GM19239 (cell line): ENCODE data around the gene SLC44A4.
"Not testable (repeated sequence)": the region's sequence is repeated elsewhere in the genome, so short reads cannot be mapped to it uniquely, and the experiment has no call there.

Experiments
- DNase-seq: peaks from one replicate; pipeline ENCODE4 v3.0.0; 2011; ENCODE audit warnings: low spot score; ENCODE audit not compliant: insufficient read length
- FAIRE-seq: peaks from 2 replicates; lab custom pipeline; 2011; peaks lifted over from hg19 to GRCh38; lab: Jason Lieb, UNC

SLC44A4 gene

DNA sequence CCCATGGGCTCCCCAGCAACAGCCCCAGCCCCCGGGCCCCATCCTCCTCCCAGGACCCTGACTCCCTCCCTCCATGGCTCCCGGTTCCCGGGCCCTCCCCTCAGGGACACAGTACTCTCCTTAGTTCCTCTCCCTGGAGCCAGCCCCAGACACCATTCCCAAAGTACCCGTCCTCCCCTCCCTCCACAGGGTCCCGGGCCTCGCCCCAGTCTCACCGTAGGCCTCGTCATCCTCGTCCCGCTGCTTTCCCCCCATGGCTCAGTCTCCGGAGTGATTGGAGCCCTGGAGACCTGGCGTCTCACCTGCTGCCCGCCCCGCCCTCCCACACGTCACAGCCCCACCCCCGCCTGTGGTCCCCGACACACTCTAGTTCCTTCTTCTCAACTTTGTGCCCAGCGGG lies at the start of gene SLC44A4:
SLC44A4 (minus strand) TSS at position 272 of the 400 bp plus-strand sequence; CDS start at position 255, 17 bp downstream.
- no peak for DNase-seq
- no peak for FAIRE-seq

DNA sequence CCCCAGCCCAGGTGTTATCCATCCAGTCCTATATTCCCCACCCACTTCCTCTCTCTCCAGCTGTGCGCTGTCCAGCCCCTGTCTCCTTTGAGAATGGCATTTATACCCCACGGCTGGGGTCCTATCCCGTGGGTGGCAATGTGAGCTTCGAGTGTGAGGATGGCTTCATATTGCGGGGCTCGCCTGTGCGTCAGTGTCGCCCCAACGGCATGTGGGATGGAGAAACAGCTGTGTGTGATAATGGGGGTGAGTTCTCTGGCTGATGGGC lies 49.8 kb upstream of the SLC44A4 start:
- DNase-seq (no peak), FAIRE-seq (no peak)

DNA sequence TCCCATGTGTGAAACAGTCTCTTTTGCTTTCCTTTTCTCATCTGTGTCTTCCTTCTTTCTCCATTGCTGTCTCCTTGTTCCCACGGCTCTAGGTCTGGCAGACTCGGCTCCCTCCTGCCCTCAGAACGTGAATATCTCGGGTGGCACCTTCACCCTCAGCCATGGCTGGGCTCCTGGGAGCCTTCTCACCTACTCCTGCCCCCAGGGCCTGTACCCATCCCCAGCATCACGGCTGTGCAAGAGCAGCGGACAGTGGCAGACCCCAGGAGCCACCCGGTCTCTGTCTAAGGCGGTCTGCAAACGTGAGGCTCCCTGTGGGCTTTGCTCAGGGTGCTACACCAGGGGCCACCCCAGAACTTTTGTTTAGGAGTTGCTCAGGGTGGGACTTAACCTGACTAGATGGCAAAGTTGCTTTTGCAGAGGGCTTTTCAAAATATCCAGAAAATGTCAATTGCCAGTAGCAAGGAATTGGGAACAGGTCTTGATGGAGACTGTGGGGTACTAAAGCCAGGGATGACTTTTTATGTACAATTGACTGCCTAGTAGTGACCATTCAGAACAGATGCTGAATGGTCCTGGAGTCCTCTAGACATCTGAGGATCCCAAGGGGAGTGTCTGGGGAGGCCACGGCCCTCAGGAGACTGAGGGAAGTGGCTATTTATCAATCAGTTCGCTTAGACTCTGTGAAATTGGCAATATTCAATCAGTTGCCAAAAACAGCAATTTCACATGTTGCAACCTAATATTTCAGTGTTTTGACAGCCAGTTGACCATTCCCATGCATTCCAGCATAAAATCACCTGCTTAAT lies 49.3 kb upstream of the SLC44A4 start:
- FAIRE-seq (no peak), DNase-seq (no peak)

DNA sequence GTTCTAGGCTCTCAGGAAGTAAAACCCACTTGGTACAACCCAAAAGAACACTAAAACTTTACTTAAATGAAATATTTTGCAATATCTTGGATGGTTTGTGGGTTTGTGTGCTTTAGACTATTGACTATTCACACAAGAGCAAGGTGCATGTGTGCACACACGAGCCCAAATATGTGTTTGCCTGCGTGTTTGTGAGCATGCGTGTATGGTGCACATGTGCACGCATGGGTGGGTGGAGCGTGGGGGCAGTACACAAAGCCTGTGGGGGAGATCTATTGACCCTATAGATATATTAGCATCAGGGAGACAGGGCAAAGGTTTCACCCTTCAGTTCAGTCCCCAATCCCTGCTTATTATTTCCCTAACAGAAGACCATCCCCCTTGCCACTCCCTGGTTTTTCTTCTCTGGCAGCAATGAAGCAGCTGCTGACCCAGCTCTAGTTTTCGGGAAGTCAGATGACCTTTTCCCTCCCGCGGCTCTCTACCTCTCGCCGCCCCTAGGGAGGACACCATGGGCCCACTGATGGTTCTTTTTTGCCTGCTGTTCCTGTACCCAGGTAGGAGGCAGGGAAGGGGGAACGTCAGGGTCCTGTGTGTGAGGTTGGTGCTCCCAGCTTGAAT lies 48.6 kb upstream of the SLC44A4 start, which contains the start of gene C2:
C2 (plus strand) TSS at position 476 of the 621 bp plus-strand sequence; CDS start at position 512, 36 bp downstream.
- no peak for FAIRE-seq
- DNase-seq = no peak

DNA sequence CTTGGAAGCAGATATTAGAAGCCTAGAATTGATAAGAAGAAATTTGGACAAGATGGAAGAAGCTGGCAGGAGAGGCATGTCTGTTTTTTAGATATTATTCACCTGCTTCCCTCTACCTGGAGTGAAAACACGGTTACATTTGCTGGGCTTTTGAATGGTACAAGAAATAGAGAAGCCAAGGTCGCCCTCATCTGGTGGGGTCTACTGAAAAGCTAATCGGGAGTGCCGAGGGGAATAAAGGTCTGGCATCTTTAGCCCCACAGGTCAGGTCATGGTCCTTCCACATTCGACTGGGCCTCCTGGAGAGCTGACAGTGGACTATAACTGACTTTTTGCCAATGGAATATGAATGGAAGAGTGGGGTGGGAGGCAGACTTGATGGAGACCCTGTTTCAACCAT lies 44.1 kb upstream of the SLC44A4 start:
- FAIRE-seq = no peak
- no peak for DNase-seq

DNA sequence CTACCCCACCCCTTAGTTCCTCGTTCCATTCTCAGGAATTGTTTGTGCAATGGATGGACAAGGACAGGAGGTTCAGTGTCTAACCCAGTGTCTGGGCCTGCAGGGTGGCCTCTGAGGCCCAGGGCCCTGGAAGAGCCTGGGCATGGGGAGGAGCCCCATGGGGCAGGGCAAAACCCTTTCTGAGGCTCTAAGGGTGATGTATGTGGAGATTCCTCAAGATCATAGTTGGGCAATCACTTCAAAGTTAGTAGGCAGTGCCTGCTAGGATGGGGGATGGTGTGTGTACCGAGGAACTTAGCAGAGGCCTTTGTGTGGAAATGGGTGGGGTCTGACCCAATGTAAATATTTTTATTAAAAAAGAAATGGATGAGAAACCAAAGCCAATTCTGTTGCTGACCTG lies 42.0 kb upstream of the SLC44A4 start:
- DNase-seq = no peak

DNA sequence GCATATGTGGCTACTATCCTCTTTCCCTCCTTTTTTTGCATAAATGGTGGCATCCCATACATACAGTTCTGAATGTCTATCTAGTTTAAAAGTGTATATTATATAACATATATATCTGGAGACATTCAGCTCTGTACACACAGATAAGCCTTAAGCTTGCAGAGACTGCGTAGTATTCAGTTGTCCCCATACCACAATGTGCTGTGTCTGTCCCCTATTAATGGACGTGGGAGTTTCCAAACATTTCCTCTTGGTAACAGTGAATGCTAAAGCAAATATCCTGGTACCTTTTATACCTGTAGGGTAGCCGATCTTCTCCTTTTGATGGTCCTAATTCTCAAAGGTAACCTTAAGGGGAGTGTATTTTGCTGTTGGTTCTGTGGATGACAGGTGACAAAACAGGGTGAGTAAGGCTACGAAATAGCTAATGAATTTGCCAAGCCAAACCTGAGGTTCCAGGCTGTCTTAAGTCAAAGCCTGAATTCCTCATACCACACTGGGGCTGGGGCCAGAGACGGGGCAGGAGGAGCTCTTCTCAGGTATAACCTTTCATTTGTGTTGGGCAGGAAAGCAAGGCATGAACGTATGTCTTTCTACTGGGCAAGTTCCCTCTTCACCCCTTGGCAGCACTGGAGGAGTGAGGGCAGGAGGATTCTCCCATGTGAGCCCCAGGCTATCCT lies 41.0 kb upstream of the SLC44A4 start:
- FAIRE-seq (no peak), DNase-seq (no peak)

More for the DNA sequence above, 42.0 kb upstream of the SLC44A4 start:
- FAIRE-seq = no peak

DNA sequence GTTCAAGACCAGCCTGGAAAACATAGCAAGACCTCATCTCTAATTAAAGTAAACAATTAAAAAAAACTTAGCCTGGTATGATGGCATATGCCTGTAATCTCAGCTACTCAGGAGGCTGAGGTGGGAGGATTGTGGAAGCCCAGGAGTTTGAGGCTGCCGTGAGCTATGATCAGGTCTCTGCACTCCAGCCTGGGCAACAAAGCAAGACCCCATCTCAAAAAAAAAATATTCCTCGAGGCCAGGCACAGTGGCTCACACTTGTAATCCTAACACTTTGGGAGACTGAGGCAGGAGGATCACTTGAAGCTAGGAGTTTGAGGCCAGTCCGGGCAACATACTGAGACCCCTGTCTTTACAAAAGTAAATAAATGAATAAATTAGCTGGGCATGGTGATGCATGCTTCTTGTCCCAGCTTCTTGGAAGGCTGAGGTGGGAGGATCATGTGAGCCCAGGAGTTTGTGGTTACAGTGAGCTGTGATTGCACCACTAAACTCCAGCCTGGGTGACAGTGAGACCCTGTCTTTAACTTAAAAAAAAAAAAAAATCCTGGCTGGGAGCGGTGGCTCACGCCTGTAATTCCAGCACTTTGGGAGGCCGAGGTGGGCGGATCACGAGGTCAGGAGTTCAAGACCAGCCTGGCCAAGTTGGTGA lies 39.4 kb upstream of the SLC44A4 start:
- FAIRE-seq (no peak), DNase-seq (no peak)

DNA sequence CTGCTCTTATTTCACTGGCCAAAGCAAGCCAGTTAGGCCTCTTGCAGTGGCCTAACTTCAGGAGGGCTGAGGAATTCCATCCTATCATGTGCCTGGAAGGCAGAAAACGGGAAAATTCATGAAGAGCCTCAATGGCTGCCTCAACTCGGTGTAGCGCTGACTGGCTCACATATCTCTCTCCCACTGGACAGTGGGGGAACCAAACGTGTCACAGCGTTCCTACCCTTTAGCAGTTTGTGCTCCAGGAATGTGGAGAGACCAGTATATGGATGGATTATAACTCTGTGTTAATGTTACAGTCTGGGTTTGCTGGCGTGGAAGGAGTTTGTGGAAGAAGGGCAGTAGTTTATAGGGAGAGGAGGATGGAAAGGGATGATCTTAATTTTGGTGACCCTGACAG lies 37.0 kb upstream of the SLC44A4 start:
- FAIRE-seq (no peak), DNase-seq (no peak)

DNA sequence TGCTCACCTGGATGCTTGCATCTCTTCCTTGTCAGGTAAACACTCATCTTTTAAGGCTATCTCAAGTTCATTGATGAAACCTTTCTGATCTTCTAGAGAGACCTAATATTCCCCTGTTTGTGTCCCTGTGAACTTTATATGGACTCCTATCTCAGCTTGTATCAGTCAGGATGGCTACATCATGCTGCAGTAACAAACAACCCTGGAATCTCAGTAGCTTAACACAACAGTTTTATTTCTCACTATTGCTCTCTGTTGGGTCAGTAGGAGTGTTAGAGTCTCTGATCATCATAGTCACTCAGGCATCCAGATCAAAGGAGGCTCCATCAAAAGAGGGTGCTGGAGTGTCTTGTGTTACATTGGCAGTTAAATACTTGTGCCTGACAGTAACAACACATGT lies 36.6 kb upstream of the SLC44A4 start:
- no peak for DNase-seq
- no peak for FAIRE-seq

DNA sequence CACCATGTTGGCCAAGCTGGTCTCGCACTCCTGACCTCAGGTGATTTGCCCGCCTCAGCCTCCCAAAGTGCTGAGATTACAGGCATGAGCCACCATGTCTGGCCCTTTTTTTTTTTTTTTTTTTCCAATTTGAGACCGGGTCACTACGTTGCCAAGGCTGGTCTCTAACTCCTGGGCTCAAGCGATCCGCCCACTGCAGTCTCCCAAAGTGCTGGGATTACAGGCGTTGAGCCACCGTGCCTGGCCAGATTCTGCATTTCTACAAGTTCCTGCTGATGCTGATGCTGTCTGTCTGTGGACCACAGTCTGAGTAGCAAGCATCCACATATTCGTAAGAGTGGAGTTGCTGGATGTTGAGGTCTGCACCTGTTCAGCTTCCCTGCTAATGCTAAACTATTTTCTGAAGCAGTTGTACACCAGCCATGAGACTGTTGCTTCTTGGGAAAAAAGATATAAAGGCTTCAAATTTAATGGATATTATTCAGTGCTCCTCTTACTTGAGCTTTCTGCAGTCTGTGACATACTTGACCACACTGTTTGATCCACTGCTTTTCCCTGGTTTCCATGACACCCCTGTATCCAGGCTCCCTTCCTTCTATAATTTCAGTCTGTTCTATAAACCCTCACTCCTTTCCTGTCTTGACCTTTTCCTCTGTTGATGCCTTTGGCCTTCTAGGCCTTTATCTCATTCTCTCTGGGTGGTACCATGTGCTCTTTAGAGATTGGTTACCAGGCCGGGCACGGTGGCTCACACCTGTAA lies 33.2 kb upstream of the SLC44A4 start:
- FAIRE-seq (no peak), DNase-seq (no peak)

DNA sequence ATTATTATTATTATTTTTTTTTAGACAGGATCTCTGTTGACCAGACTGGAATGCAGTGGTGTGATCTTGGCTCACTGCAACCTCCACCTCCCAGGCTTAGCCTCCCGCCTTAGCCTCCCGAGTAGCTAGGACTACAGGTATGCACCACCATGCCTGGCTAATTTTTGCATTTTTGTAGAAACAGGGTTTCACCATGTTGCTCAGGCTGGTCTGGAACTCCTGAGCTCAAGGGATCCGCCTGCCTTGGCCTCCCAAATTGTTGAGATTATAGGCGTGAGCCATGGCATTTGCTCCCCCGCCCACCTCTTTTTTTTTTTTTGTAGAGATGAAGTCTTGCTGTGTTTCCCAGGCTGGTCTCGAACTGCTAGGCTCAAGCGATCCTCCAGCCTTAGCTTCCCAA lies 30.5 kb upstream of the SLC44A4 start:
- not testable (repeated sequence) for DNase-seq, FAIRE-seq

DNA sequence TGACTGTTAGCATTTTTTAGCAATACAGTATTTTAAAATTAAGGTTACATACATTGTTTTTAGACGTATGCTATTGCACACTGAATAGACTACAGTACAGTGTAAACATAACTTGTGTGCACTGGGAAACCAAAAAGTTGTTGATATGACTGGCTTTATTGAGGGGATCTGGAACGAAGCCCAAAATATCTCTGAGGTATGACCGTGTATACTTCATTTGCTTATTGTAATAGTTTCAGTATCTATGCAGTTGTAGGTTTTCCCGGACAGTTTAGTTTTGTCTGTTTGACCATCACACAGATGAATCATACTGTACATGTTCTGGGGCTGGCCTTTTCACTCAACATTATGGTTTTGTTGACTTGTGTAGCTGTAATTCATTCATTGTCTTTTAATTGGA lies 30.0 kb upstream of the SLC44A4 start:
- DNase-seq (no peak), FAIRE-seq (no peak)

DNA sequence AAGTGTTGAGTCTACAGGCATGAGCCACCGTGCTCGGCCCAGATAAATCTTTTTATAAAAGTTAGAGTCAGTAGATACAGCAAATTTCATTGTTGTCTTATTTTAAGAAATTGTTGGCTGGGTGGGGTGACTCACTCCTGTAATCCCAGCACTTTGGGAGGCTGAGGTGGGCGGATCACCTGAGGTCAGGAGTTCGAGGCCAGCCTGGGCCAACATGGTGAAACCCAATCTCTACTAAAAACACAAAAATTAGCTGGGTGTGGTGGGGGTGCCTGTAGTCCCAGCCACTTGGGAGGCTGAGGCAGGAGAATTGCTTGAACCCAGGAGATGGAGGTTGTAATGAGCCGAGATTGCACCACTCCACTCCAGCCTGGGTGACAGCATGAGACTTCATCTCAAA lies 29.5 kb upstream of the SLC44A4 start:
- not testable (repeated sequence) for DNase-seq, FAIRE-seq

DNA sequence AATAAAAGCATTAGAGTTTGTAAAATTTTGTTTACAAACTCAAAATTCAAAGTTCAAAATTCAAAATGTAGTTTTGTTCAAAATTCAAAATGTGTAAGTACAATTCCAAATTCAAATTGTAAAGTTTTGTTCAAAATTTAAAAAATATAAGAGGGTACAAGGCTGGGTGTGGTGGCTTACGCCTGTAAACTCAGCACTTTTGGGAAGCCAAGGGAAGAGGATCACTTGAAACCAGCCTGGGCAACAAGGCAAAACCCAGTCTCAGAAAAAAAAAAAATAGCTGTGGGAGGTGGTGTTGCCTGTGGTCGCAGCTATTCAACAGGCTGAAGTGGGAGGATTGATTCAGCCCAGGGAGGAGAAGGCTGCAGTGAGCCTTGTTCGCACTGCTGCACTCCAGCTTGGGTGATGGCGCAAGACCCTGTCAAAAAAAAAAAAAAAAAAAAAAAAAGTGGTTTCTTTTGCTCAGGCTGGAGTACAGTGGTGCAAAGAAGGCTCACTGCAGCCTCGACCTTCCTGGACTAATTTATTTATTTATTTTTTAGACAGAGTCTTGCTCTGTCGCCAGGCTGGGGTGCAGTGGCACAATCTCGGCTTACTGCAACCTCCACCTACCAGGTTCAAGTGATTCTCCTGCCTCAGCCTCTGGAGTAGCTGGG lies 28.5 kb upstream of the SLC44A4 start:
- FAIRE-seq (no peak), DNase-seq (no peak)

DNA sequence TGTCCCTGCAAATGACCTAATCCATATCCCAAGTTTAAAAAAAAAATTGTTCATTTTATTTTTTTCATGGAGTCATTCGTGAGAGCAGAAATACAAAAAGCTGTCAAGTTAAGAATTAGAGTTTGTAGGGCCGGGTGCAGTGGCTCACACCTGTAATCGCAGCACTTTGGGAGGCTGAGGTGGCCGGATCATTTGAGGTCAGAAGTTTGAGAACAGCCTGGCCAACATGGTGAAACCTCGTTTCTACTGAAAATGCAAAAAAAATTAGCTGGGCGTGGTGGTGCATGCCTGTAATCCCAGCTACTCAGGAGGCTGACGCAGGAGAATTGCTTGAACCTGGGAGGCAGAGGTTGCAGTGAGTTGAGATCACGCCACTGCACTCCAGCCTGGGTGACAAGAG lies 27.9 kb upstream of the SLC44A4 start:
- not testable (repeated sequence) for DNase-seq, FAIRE-seq

DNA sequence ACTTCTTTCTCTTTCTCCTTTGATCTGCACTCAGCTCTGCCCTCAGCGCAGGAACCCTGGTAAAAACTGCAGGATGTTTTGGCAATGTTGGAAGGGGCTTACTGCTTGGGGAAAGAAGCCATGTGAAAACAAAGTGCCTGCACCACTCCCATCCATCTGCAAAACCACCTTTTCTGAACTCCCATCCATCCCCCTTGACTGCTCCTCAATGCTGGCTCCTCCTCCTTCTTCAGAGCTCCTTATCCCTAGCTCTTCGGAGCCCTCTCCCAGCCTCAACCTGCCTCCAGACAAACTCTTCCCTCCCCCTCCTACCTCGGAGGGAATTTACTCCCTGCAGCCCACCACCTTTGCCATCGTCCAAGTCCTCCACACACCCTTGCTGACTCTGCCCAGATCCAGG lies 27.3 kb upstream of the SLC44A4 start:
- FAIRE-seq = no peak

DNA sequence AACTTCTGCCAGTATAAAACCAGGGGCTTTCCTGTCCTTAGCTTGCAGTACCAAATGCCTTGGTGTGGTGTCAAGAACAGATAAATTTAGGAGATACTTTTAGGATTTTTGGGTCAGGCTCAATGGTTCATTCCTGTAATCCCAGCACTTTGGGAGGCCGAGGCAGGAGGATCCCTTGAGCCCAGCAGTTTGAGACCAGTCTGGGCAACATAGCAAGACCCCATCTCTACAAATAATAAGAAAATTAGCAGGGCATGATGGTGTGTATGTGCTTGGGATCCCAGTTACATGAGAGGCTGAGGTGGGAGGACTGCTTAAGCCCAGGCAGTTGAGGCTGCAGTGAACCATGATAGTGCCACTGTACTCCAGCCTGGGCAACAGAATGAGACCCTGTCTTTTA lies 26.2 kb upstream of the SLC44A4 start:
- FAIRE-seq (no peak), DNase-seq (no peak)

More for the DNA sequence above, 27.3 kb upstream of the SLC44A4 start:
- DNase-seq = no peak

DNA sequence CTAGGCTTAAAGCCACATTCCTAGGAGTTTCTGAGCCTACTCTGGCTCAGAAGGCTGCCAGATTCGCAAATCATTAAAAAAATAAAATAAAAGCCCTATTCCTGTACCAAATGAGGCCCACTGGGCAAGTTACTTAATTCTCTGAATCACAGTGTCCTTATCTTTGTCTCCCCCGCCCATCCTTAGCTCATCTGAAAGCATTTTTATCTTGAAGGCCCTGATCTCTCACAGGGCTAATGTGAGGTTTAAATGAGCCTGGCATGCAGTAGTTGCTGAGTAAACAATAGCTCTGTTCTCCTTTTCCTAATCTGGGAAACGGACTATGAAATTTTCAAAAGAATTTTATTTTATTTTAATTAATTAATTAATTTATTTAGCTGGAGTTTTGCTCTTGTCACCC lies 25.2 kb upstream of the SLC44A4 start:
- DNase-seq (no peak), FAIRE-seq (no peak)
